Stomach (tissue), 9 donors: ENCODE measurements around the gene ZNF775. TPM values are rescaled to one million over a fixed set of nuclear protein-coding genes. Genes with fewer than 3 reads are reported as not detected.
A peak's percentile ranks its signal among the peaks of the same experiment; 100 is the strongest.

Experiments used
- DNase-seq, 2 donors: peaks; one replicate each; pipeline versions ENCODE4 v3.0.0 to v3.0.0-alpha.2; 2013 to 2019
- H3K27ac ChIP-seq, 5 donors: fragments of 200-600 bp in 4 of 5; sonication (generic) in 4 of 5; one replicate each; pipeline ENCODE4 v1.5.1; 2013 to 2019; ENCODE audit warnings: mild to moderate bottlenecking in 1 of 5, moderate library complexity in 1 of 5
- H3K27me3 ChIP-seq, 3 donors: fragments of 200-600 bp; sonication (generic); one replicate each; pipeline ENCODE4 v1.5.1; 2017 to 2019; ENCODE audit warnings: mixed run types in 1 of 3
- H3K36me3 ChIP-seq, 4 donors: fragments of 200-600 bp; sonication (generic); 1 replicate in 3 of 4; 2 replicates in 1 of 4; pipeline ENCODE4 v1.5.1; 2016 to 2019
- H3K4me1 ChIP-seq, 4 donors: fragments of 200-600 bp; sonication (generic); one replicate each; pipeline ENCODE4 v1.5.1; 2016 to 2019
- H3K4me3 ChIP-seq, 4 donors: fragments of 200-600 bp; sonication (generic) in 3 of 4; one replicate each; pipeline ENCODE4 v1.5.1; 2016 to 2019; ENCODE audit warnings: mild to moderate bottlenecking in 1 of 4
- H3K9me3 ChIP-seq, 4 donors: fragments of 200-600 bp; sonication (generic); one replicate each; pipeline ENCODE4 v1.5.1; 2016 to 2019
- CTCF ChIP-seq, 7 experiments: fragments of 450-650 bp in 4 of 7; fragments of 200-600 bp in 3 of 7; sonication (generic) in 3 of 7; IDR thresholded peaks; one replicate each; pipeline ENCODE4 v1.5.1; 2016 to 2019; ENCODE audit warnings: antibody characterized with exemption in 7 of 7, control low read depth in 2 of 7, mild to moderate bottlenecking in 1 of 7
- EP300 ChIP-seq: sonication (generic); formaldehyde crosslinking; IDR thresholded peaks from one replicate; pipeline ENCODE4 v1.6.1; 2017; ENCODE audit warnings: antibody characterized with exemption
- POLR2A ChIP-seq, 4 donors: fragments of 450-650 bp; IDR thresholded peaks; one replicate each; pipeline ENCODE4 v1.6.1; 2016; ENCODE audit warnings: antibody characterized with exemption in 4 of 4, control low read depth in 2 of 4, mild to moderate bottlenecking in 1 of 4, moderate library complexity in 1 of 4
- POLR2AphosphoS5 ChIP-seq, 3 donors: sonication (generic); formaldehyde crosslinking; IDR thresholded peaks; one replicate each; pipeline ENCODE4 v1.6.1; 2016; ENCODE audit warnings: antibody characterized with exemption in 3 of 3
- WGBS, 5 donors: extraction: QIAGEN DNeasy Blood & Tissue Kit in 3 of 5; methylation state at CpG; one replicate each; pipeline versions ENCODE4 v1.1.5 to v1.1.7; 2013 to 2018; 5-methylcytosine and 5-hydroxymethylcytosine counted together
- intact Hi-C: fragments of 100-400 bp; cut with DNase I; formaldehyde crosslinking; loops from one replicate; pipeline ENCODE4 v1.15.1; 2023; ENCODE audit warnings: low total_unique reads
- polyA plus RNA-seq, 3 donors: library from polyadenylated mRNA; stranded (reverse); fragments of 200-250 nt; gene quantifications; one replicate each; pipeline ENCODE4 v1.2.3, GENCODE V29; 2013
- total RNA-seq, 5 donors: library from RNA; depleted of rRNA; stranded (reverse); fragments of >200 nt; gene quantifications; one replicate each; pipeline versions ENCODE4 v1.1.0 to v1.2.3, GENCODE V29; 2014 to 2016
- donor health status: healthy with polysubstance abuse.
- donor health status: Bipolar disorder and iron deficiency.
- donor health status: healthy.

The ZNF775 gene
- total and polyA plus RNA-seq, 8 donors = 1.8 to 17.0 (median 2.5) TPM; not detected in 2

- DNase-seq = peak in 1 of 2 donors; percentile 57
- Histone ChIP-seq H3K27me3 (no peaks in the 10 kb centered on the region), H3K4me3 (no peak overlapping the region), H3K27ac (peak overlapping the region in 1 of 5 donors; percentile 23), H3K4me1 (peaks cover 0 to 13% (median 7%) of the 10 kb centered on the region in 4 donors), H3K36me3 (no peaks in the 10 kb centered on the region), H3K9me3 (no peaks in the 10 kb centered on the region)
- no peak for TF ChIP-seq EP300
- peak in 1 of 3 donors; percentile 25 for TF ChIP-seq POLR2AphosphoS5 (IDR thresholded peaks at IDR 0.05)
- 27 to 40% (median 38%) methylated on average over 10 to 11 of the region's 11 CpGs for WGBS, 5 donors
- intact Hi-C loops = loop anchor here (10.0 kb wide), 1 partner anchor 134 kb away; no protein-coding TSS in a partner anchor
These were observed 49.7 kb downstream of the ZNF775 start for GRCh38 chr7:150428671-150429451.

GRCh38 chr7:150429699-150430098, 50.6 kb downstream of the ZNF775 start:
- no peaks in the 10 kb centered on the region for H3K27me3 ChIP-seq
- intact Hi-C loops = loop anchor here (10.0 kb wide), 1 partner anchor 135 kb away; no protein-coding TSS in a partner anchor
- H3K4me3 ChIP-seq = no peak overlapping the region
- no peaks in the 10 kb centered on the region for H3K9me3 ChIP-seq
- H3K36me3 ChIP-seq = no peaks in the 10 kb centered on the region
- no peak overlapping the region for H3K27ac ChIP-seq
- H3K4me1 ChIP-seq = peaks cover 0 to 13% (median 7%) of the 10 kb centered on the region in 4 donors
- 70 to 88% (median 78%) methylated on average over 3 to 8 of the region's 8 CpGs for WGBS, 5 donors
- TF ChIP-seq POLR2A (IDR thresholded peaks at IDR 0.05) (no peak), POLR2AphosphoS5 (IDR thresholded peaks at IDR 0.05) (no peak), EP300 (no peak), CTCF (IDR thresholded peaks at IDR 0.05) (no peak)
- no peak for DNase-seq

GRCh38 chr7:150430465-150431085, 51.4 kb downstream of the ZNF775 start:
- no peak for TF ChIP-seq EP300
- no peak for TF ChIP-seq POLR2AphosphoS5 (IDR thresholded peaks at IDR 0.05)
- no peak for TF ChIP-seq POLR2A (IDR thresholded peaks at IDR 0.05)
- no peak for TF ChIP-seq CTCF (IDR thresholded peaks at IDR 0.05)
- Histone ChIP-seq H3K9me3 (no peaks in the 10 kb centered on the region), H3K4me3 (no peak overlapping the region), H3K4me1 (peaks cover 0 to 13% (median 7%) of the 10 kb centered on the region in 4 donors), H3K27me3 (no peaks in the 10 kb centered on the region), H3K27ac (no peak overlapping the region), H3K36me3 (no peaks in the 10 kb centered on the region)
- 74 to 87% (median 84%) methylated on average over 14 of the region's 14 CpGs for WGBS, 5 donors
- no peak for DNase-seq
- intact Hi-C loops = no loop called here

- intact Hi-C loops = no loop called here
- H3K27ac ChIP-seq = no peak overlapping the region
- DNase-seq = no peak
- H3K27me3 ChIP-seq = no peaks in the 10 kb centered on the region
- H3K4me3 ChIP-seq = no peak overlapping the region
- TF ChIP-seq EP300 = no peak
- no peak for TF ChIP-seq POLR2AphosphoS5 (IDR thresholded peaks at IDR 0.05)
- no peak for TF ChIP-seq CTCF (IDR thresholded peaks at IDR 0.05)
- no peak for TF ChIP-seq POLR2A (IDR thresholded peaks at IDR 0.05)
- H3K4me1 ChIP-seq = peaks cover 0 to 13% (median 7%) of the 10 kb centered on the region in 4 donors
- WGBS, 5 donors = 82 to 92% (median 90%) methylated on average over 7 of the region's 7 CpGs
- no peaks in the 10 kb centered on the region for H3K9me3 ChIP-seq
- H3K36me3 ChIP-seq = no peaks in the 10 kb centered on the region
These were observed 52.9 kb downstream of the ZNF775 start for GRCh38 chr7:150431839-150432658.
